Endothelial cell of hepatic sinusoid (primary cell): ENCODE measurements around the gene GGA1.
"Not testable (repeated sequence)": the region's sequence is repeated elsewhere in the genome, so short reads cannot be mapped to it uniquely, and the experiment has no call there.

ENCODE experiments used
- in situ Hi-C: cut with HindIII; loops from 2 replicates; pipeline ENCODE4 v1.10.0; 2017; ENCODE audit warnings: low sequenced_read_pairs

The GGA1 gene

GRCh38 chr22:37607010-37607934 lies 1.4 kb upstream of the GGA1 start:
- in situ Hi-C loops = no loop called here

- in situ Hi-C loops = no loop called here
Observed at GRCh38 chr22:37607935-37608476, 628 bp upstream of the GGA1 start.

- in situ Hi-C loops = no loop called here
Observed at GRCh38 chr22:37609240-37610152, 862 bp downstream of the GGA1 start.

GRCh38 chr22:37610153-37610475 lies 1.5 kb downstream of the GGA1 start:
- in situ Hi-C loops = not testable (repeated sequence)

GRCh38 chr22:37610480-37611129 lies 2.0 kb downstream of the GGA1 start:
- in situ Hi-C loops = no loop called here

- in situ Hi-C loops = no loop called here
Observed at GRCh38 chr22:37611207-37611606, 2.6 kb downstream of the GGA1 start.

- in situ Hi-C loops = no loop called here
Observed at GRCh38 chr22:37616201-37617083, 7.8 kb downstream of the GGA1 start.

- in situ Hi-C loops = no loop called here
Observed at GRCh38 chr22:37617431-37617830, 8.8 kb downstream of the GGA1 start.

GRCh38 chr22:37618072-37618656 lies 9.5 kb downstream of the GGA1 start:
- in situ Hi-C loops = no loop called here

- in situ Hi-C loops = no loop called here
Observed at GRCh38 chr22:37618674-37619073, 10.0 kb downstream of the GGA1 start.

GRCh38 chr22:37619991-37620390 lies 11.4 kb downstream of the GGA1 start:
- in situ Hi-C loops = loop anchor here (10.0 kb wide), 1 partner anchor 195 kb away; no protein-coding TSS in a partner anchor

- in situ Hi-C loops = loop anchor here (10.0 kb wide), 1 partner anchor 193 kb away; no protein-coding TSS in a partner anchor
Observed at GRCh38 chr22:37621352-37621860, 12.8 kb downstream of the GGA1 start.

GRCh38 chr22:37623075-37624016 lies 14.7 kb downstream of the GGA1 start:
- in situ Hi-C loops = loop anchor here (10.0 kb wide), 1 partner anchor 191 kb away; no protein-coding TSS in a partner anchor

GRCh38 chr22:37624017-37624365 lies 15.4 kb downstream of the GGA1 start:
- in situ Hi-C loops = loop anchor here (10.0 kb wide), 1 partner anchor 191 kb away; no protein-coding TSS in a partner anchor

- in situ Hi-C loops = loop anchor here (10.0 kb wide), 1 partner anchor 190 kb away; no protein-coding TSS in a partner anchor
Observed at GRCh38 chr22:37624876-37625275, 16.2 kb downstream of the GGA1 start.

- in situ Hi-C loops = loop anchor here (10.0 kb wide), 1 partner anchor 189 kb away; no protein-coding TSS in a partner anchor
Observed at GRCh38 chr22:37625737-37626136, 17.1 kb downstream of the GGA1 start.

- in situ Hi-C loops = loop anchor here (10.0 kb wide), 1 partner anchor 189 kb away; no protein-coding TSS in a partner anchor
Observed at GRCh38 chr22:37626144-37626543, 17.5 kb downstream of the GGA1 start.
